AG04449 (cell line): ENCODE measurements around the gene SPATA20.

Source experiments
- CTCF ChIA-PET: fragments of 350-600 bp; formaldehyde crosslinking; extraction: SDS; loops from one replicate; lab custom pipeline; 2021; ENCODE audit warnings: antibody characterized with exemption; lab: Yijun Ruan, JAX
- POLR2A ChIA-PET: fragments of 400-600, 350-600 bp; formaldehyde crosslinking; extraction: SDS; loops from one replicate; lab custom pipeline; 2020; ENCODE audit warnings: antibody characterized with exemption, inconsistent platforms; lab: Yijun Ruan, JAX
- DNase-seq: peaks from one replicate; pipeline ENCODE4 v3.0.0-alpha.2; 2010; ENCODE audit warnings: low read depth, low spot score
- H3K4me3 ChIP-seq: 2 replicates; pipeline ENCODE4 v1.5.1; 2011; ENCODE audit warnings: low read depth, mild to moderate bottlenecking, control low read depth, low read length
- TF ChIP-seq, protein P1 (sequence below): IDR thresholded peaks from one replicate; pipeline ENCODE4 v1.5.1; 2011; ENCODE audit warnings: mild to moderate bottlenecking, moderate library complexity, low read length, control low read depth, inconsistent platforms; ENCODE audit not compliant: insufficient read depth; ENCODE audit errors: missing control alignments

The SPATA20 gene

DNA sequence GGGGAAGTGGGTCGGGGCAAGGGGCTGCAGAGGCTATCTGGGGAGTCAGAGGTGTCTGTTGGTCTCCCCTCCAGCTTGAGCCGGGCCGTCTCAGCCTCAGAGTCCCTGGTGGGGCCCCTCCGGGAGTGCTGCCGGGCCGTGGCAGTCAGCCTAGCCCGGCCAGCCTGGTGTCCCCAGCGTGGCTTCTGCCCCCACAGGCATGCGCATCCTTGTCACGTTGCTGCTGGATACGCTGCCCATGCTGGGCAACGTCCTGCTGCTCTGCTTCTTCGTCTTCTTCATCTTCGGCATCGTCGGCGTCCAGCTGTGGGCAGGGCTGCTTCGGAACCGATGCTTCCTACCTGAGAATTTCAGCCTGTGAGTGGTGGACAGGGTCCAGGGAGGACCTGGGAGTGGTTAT, 24.7 kb downstream of the SPATA20 start:
- no peak overlapping the region for H3K4me3 ChIP-seq
- POLR2A ChIA-PET, result no interaction called here
- CTCF ChIA-PET, result interaction anchor here (2.2 kb wide), 2 partner anchors 21 to 22 kb away, joined by 7 to 8 read pairs; no protein-coding TSS in a partner anchor
- DNase-seq, result no peak
- TF ChIP-seq, protein P1, sequence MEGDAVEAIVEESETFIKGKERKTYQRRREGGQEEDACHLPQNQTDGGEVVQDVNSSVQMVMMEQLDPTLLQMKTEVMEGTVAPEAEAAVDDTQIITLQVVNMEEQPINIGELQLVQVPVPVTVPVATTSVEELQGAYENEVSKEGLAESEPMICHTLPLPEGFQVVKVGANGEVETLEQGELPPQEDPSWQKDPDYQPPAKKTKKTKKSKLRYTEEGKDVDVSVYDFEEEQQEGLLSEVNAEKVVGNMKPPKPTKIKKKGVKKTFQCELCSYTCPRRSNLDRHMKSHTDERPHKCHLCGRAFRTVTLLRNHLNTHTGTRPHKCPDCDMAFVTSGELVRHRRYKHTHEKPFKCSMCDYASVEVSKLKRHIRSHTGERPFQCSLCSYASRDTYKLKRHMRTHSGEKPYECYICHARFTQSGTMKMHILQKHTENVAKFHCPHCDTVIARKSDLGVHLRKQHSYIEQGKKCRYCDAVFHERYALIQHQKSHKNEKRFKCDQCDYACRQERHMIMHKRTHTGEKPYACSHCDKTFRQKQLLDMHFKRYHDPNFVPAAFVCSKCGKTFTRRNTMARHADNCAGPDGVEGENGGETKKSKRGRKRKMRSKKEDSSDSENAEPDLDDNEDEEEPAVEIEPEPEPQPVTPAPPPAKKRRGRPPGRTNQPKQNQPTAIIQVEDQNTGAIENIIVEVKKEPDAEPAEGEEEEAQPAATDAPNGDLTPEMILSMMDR, result no peak

DNA sequence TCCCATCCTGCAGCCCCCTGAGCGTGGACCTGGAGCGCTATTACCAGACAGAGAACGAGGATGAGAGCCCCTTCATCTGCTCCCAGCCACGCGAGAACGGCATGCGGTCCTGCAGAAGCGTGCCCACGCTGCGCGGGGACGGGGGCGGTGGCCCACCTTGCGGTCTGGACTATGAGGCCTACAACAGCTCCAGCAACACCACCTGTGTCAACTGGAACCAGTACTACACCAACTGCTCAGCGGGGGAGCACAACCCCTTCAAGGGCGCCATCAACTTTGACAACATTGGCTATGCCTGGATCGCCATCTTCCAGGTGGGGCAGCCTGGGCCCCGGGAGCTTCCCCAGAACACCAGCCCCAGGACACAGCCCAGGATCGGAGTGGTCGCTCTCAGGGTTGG, 25.6 kb downstream of the SPATA20 start:
- DNase-seq, result no peak
- TF ChIP-seq, protein P1, result no peak
- POLR2A ChIA-PET, result no interaction called here
- H3K4me3 ChIP-seq, result no peak overlapping the region
- CTCF ChIA-PET, result interaction anchor here (1.1 to 2.2 kb wide), 6 partner anchors 20 to 98 kb away, joined by 3 to 7 read pairs (median 4); no protein-coding TSS in a partner anchor

DNA sequence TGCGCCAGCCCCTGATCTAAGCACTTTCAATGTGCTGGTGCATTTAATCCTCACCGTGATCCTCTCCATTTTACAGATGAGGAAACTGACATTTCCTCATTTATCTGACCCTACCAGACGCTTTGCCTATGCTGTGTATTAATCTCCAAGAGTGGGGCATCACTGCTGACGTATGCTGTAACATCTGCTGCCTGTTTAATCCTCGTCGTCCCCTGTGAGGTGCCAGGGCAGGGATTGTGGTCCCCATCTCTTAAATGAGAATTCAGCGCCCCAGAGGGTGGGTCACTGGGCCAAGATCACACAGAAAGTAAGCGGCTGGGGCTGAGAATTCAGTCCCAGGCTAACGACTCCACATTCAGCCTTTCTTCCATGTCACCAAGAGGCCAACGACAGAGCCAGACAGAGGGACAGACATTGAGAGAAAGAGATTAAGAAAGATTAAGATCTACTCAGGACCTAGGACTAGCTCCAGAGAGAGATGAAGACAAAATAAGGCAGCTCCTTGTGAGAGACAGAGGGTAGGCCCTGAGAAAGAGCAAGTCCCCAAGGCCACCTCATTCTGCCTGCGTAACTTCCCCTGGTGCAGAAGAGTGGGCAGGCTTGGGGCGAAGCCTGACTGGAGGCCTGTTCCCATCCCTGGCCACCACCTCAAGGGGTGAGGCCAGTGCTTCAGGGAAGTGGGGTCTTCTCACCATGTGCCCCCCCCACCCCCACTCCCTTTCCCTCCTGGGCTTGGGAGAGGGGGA, 27.1 kb downstream of the SPATA20 start:
- POLR2A ChIA-PET, result no interaction called here
- TF ChIP-seq, protein P1, result no peak
- DNase-seq, result no peak
- H3K4me3 ChIP-seq, result no peak overlapping the region
- CTCF ChIA-PET, result interaction anchor here (0.6 to 2.2 kb wide), 7 partner anchors 11 to 96 kb away, joined by 3 to 7 read pairs (median 4); no protein-coding TSS in a partner anchor

DNA sequence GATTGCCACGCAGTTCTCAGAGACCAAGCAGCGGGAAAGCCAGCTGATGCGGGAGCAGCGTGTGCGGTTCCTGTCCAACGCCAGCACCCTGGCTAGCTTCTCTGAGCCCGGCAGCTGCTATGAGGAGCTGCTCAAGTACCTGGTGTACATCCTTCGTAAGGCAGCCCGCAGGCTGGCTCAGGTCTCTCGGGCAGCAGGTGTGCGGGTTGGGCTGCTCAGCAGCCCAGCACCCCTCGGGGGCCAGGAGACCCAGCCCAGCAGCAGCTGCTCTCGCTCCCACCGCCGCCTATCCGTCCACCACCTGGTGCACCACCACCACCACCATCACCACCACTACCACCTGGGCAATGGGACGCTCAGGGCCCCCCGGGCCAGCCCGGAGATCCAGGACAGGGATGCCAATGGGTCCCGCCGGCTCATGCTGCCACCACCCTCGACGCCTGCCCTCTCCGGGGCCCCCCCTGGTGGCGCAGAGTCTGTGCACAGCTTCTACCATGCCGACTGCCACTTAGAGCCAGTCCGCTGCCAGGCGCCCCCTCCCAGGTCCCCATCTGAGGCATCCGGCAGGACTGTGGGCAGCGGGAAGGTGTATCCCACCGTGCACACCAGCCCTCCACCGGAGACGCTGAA, 28.7 kb downstream of the SPATA20 start:
- TF ChIP-seq, protein P1, result no peak
- CTCF ChIA-PET, result interaction anchor here (1.2 to 1.7 kb wide), 4 partner anchors 13 to 119 kb away, joined by 3 to 4 read pairs (median 3); no protein-coding TSS in a partner anchor
- no peak for DNase-seq
- POLR2A ChIA-PET, result no interaction called here
- H3K4me3 ChIP-seq, result no peak overlapping the region

DNA sequence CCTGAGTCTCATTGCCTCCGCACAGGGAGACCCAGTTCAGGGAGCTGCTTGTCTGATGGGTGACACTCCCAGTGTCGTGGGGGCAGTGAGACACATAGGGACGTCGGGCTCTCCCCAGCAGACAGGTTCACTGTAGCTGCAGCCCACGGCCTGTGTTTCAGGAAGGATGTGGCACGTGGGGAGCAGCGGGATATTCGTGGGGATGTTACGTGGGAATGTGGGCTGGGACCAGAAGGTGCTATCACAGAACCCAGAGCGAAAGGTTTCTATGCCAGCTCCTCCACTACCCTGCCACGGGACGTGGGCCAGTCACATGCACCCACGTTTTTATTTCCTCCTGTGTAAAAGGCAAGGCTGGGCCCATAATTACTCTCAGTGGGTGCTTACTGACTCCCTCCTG, 29.9 kb downstream of the SPATA20 start:
- ChIA-PET CTCF (interaction anchor here (0.6 to 1.7 kb wide), 5 partner anchors 10 to 118 kb away, joined by 3 to 4 read pairs (median 3); no protein-coding TSS in a partner anchor), POLR2A (no interaction called here)
- DNase-seq, result no peak

More for the DNA sequence above, 29.9 kb downstream of the SPATA20 start:
- TF ChIP-seq, protein P1, result no peak
- no peak overlapping the region for H3K4me3 ChIP-seq
